Measurements from ENCODE around the gene GEN1.

GEN1 gene

DNA sequence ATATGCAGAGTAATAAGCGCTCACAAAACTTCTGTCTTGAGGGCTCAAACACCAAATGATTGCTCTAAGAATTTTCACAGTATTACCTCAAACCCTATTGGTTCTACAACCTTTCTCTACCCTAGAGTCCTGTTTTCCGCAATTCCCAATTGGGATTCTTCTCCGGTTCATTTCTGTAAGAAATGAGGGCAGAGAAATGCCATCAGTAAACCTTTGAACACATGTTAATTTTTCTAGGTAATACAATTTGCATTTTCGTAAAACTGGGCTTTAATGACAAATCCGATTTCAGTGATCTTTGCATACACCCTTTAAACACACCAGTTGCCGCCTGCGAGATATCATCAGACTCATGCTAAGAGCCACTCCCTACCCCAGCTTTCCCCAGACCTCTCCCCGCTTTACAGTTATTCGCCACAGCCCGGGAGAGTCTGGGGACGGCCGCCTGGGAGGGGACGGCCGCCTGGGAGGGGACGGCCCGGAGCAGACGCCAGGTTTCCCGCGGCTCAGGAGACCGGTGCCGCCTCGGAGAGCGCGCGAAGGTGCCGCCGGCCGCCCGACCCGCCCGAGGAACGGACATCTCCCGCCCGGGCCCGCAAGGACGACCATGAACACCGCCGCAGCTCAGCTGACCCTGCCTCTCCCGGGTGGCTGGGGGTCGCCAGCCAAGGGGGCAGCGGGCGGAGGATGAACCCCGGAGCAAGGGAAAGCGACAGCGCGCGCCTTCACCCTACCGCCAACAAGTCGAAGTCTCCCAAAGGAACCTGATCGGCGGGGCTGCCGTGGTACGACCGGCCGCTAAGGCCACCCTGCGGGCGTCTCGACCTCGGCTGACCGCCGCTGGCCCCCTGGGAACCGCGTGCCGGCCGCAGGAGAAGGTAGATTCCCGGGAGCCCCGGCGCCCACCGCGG lies 791 bp upstream of the GEN1 start:
- peak overlapping the region; percentile 77 for H3K4me3 ChIP-seq (ENCODE audit: low read length)
- no peak for TF ChIP-seq CTCF (conservative IDR thresholded peaks at IDR 0.05; ENCODE audit: low read length)
- DNase-seq (ENCODE audit: low read depth): peak; percentile 42

GRCh38 chr2:17754773-17755425 lies 961 bp downstream of the GEN1 start:
- no peak for DNase-seq (ENCODE audit: low read depth)
- TF ChIP-seq CTCF (conservative IDR thresholded peaks at IDR 0.05; ENCODE audit: low read length): no peak
- H3K4me3 ChIP-seq (ENCODE audit: low read length): peak overlapping the region; percentile 77

DNA sequence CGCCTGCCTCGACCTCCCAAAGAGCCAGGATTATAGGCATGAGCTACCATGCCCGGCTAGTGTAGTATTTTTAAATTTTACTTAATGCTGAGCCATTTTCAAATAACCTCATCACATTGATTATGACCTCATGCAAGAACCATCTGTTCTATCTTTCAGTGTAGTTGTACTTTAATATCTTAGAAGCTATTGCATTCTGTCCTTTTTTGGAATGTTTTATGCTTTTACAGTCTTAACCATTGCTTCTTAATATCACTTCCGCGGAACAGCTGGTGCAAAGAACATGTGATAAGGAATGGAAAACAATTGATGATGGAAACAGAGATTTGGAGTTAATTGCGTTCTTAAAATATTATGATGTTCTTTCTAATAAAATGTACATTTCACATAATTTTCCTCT lies 2.7 kb downstream of the GEN1 start:
- DNase-seq (ENCODE audit: low read depth): peak; percentile 26
- H3K4me3 ChIP-seq (ENCODE audit: low read length): no peak overlapping the region
- TF ChIP-seq CTCF (conservative IDR thresholded peaks at IDR 0.05; ENCODE audit: low read length): no peak

DNA sequence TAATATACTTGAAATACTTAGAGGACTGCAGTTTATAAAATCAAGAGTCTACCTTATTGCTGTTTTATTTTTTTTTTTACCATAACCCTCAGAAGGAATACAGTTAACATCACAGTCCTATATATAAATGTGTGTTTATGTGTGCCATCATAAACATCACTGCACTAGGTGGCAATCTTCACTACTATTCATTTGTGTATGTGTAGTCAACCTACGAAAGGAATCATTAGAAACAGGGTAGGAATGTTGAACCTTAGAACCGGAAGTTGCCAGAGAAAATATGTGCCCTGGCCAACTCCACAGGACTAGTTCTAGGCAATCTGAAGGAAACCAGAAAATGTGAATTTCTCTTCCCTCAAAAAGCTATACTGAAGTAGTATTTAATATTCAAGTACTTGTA lies 3.4 kb downstream of the GEN1 start:
- peak; percentile 54 for DNase-seq (ENCODE audit: low read depth)
- H3K4me3 ChIP-seq (ENCODE audit: low read length): no peak overlapping the region
- TF ChIP-seq CTCF (conservative IDR thresholded peaks at IDR 0.05; ENCODE audit: low read length): no peak; the same call in 1 of the 2 replicates

GRCh38 chr2:17758118-17758517 lies 4.2 kb downstream of the GEN1 start:
- H3K4me3 ChIP-seq (ENCODE audit: low read length): no peak overlapping the region

GRCh38 chr2:17759805-17760204 lies 5.9 kb downstream of the GEN1 start:
- no peak overlapping the region for H3K4me3 ChIP-seq (ENCODE audit: low read length)
- peak; percentile 56 for DNase-seq (ENCODE audit: low read depth)
- no peak for TF ChIP-seq CTCF (conservative IDR thresholded peaks at IDR 0.05; ENCODE audit: low read length)

More at GRCh38 chr2:17758118-17758517, 4.2 kb downstream of the GEN1 start:
- DNase-seq (ENCODE audit: low read depth): no peak
- TF ChIP-seq CTCF (conservative IDR thresholded peaks at IDR 0.05; ENCODE audit: low read length): no peak
